ENCODE results near the gene NIBAN1.
"Not testable (repeated sequence)": the region's sequence is repeated elsewhere in the genome, so short reads cannot be mapped to it uniquely, and the experiment has no call there.

Gene NIBAN1

DNA sequence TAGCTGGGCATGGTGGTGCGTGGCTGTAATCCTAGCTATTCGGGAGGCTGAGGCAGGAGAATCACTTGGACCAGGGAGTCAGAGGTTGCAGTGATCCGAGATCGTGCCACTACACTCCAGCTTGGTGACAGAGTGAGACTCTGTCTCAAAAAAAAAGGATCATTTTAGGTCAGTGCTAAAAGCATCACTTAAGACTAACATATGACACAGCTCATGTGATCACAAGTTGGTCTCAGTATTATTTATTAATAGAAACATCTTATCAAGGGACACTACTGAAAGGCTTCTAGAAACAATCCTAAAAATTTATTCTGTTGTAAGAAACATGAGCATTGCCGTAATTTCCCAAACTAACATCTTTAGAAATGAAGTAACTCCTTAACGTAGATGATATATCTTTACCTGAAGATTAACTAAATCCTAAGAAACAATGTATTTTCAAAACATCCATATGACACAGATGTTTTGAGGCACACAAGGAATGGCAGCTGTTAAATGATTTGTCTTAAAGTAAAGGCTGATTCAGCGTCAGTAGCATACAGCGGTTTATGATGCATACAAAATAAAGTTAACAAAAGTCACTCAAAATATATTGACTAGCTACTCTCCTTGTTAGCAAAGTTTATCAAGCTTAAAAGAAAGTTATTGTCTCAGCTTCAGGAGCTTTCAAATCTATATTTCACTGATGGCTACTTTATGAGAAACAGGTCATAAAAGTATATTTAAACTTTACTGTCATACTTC, 2.6 kb downstream of the NIBAN1 start:
- no peak for DNase-seq

DNA sequence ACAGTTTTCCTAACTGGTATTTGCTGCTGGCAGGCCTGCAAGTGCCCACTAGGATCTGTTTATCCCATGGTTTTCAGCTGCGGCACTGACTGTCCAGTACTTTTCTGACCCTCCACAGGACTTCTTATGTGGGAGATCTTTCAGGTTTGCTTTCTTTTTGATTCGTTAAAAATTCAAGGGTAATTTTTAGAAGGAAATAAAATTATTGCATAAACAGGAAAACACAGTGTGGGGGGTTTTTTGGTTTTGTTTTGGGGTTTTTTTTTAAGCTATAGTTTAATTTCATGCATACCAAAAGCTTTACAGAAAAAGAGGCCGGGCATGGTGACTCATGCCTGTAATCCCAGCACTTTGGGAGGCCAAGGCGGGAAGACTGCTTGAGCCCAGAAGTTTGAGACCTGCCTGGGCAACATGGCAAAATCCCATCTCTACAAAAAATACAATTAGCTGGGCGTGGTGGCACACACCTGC, 3.6 kb downstream of the NIBAN1 start:
- DNase-seq, result no peak

DNA sequence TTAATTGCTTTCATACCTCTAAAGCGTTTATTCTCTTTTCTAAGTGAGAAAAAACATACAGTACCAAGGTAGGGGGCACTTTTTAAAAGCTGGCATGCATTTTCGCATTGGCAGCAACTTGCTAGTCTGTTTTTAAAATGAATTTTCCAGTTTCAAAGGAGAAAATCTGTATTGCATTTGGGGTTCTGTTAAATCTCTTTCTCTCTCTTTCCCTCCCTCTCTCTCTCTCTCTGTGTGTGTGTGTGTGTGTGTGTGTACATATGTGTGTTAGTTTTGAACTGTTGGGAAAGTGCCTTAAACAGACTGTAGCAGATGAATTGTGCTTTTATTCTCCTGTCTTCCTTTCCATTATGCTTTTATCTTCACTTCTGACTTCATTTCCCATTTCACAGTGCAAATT, 7.3 kb downstream of the NIBAN1 start:
- DNase-seq, result no peak

GRCh38 chr1:184965944-184966860, 8.1 kb downstream of the NIBAN1 start:
- no peak for DNase-seq

- no peak for DNase-seq
Measured at GRCh38 chr1:184965439-184965838, 8.9 kb downstream of the NIBAN1 start.

DNA sequence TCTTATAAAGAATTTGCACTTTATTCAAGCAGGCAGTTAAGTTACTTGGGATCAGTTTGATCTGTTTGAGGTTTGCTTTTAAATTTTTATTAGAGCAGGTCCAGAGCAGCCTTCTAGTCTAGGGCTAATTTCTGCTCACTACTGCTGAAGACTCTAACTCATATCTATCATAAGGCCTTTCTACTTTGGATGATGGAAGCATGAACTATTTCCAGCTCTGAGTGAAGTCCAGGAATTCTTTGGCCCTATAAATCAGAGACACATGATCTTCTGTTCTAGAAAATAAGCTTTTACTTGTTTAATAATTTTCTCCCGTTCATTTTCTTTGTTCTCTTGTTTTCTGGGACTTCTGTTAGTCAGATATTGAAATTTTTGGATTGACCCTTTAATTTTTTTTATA, 14.7 kb downstream of the NIBAN1 start:
- DNase-seq, result no peak

DNA sequence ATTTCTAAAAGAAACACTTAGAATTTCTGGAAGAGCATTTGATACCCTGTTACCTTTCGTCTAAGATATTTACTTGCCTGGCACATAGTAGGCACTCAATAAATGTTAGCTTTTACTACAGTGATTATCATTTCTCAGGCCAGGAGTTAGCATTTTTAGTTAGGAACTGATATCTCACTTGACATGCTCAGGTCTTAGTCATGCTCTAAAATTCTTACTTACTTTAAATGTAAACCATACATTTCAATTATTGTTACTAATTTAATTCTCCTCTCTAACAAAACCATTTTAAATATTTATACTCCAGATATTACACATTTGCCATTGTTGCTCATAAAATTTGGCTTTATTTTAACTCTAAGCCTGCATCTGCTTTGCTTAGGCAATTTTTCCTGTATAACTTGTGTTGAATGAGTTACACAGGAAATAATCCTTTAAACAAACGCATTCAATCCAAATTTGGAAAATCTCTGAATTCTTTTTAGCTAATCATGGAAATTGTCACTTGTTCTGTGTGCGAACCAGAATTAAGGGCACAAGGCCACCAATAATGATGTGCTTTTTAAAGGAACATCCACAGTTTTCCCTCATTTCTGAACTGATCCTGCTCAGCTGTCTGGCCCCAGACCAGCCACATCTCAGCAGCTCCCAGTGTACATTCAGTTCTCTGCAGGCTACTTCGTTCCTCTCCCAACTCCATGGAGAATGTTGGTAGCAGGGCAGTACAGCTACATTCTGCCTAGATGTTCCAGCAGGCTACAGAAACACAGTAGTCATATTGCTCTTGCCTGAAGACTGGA, 15.6 kb downstream of the NIBAN1 start:
- no peak for DNase-seq

GRCh38 chr1:184957901-184958300, 16.4 kb downstream of the NIBAN1 start:
- not testable (repeated sequence) for DNase-seq

DNA sequence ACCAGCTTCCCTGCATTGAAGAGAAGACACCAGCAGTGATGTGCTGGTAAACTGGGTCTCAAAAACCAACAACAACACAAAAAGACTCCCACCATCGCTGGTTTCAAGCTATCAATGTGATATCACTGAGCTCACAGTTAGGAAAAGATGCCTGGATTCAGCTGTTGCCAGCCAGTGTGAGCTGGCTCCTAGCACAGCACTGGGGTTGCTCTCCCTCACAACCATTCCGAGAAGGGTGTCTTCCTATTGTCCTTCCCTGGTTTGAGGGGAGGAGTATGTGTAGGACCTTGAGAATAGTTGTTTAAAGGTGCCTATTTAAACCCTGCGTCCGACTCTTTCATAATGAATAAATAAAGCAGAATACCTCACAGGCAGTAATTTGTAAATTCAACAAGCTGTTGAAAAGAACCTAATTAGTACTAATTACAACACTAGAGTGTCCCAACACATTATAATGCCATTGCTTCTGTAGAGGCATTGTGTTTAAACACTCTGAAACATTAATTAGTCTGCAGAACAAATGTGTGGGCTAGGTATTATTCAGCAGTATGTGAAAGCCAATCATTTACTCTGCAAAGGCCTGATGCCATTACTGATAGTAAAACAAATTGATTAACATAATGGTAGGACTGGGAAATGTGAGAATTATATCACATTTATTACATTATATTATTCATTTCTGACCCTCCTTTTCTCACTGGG, 17.2 kb downstream of the NIBAN1 start:
- DNase-seq, result no peak

DNA sequence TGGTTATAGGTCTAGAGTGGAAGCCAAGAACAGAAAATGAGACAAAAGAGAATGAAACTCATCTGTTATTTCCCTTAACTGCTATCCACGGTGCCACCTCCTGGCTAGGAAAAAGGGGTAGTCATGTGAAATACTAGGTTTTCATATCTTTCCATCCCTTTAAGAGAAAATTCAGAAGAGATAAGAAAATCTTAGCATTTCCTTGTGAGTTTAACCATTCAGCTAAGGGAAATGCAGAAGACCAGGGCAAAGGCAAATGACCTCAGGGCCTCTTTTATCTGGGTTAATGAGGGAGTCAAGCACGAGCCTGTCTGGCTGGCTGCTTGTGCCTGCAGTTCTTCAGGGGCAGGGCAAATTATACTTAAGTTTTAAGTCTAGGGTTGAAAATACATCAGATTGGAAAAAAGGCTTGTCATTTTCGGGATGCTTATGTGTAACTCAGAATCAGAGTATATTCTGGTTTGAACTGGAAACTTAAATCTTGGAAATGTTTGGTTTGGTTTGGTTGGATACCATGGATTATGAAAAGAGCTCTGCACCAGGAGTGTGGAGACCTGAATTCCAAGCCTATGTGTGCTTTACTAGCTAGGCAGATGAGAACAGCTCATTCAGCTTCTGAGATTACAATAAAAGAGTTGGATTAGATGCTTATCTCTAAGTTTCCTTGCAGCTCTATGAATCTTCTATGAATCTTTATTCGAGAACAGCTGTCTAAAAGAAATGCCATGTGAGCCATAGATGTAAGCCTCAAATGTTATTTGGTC, 19.9 kb downstream of the NIBAN1 start:
- DNase-seq, result no peak

DNA sequence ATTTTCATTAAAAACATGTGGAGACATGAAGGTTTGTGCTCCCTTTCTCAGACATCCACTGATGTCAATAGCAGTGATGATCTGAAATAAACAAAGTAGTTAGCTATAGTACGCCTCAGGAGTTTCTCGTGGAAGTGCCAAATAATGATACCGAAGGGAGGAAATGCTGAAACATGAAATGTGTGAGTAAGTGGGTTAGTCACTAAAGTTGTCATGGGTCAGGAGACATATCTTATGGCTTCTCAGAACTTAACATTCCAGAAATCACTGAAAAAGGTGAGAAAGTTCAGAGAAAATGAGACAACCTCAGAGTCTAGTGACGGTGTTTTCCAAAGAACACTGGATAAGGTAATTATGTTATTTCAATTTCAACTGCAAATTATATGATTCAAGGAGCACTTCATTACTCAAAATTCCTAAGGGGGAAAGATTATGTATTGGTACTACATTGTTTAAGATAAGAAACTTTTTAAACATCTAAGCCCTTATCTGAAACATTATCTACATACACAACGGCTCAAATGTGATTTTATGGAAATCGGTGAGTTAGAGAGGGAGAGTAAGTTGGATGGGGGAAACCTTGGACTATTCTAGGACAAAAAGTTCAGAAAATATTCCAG, 20.6 kb downstream of the NIBAN1 start:
- DNase-seq, result no peak

DNA sequence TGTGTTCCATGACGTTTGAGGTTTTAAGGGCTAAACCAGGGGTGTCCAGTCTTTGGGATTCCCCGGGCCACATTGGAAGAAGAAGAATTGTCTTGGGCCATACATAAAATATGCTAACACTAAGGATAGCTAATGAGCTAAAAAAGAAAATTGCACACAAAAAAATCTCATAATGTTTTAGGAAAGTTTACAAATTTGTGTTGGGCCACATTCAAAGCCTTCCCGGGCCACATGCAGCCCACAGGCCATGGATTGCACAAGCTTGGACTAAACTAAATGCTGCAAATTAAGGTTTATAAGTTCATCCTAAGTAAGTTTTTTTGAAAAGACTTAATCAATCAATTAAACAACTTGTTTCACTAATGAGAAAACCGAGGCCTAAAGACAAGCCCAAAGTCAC, 21.9 kb downstream of the NIBAN1 start:
- DNase-seq, result no peak

DNA sequence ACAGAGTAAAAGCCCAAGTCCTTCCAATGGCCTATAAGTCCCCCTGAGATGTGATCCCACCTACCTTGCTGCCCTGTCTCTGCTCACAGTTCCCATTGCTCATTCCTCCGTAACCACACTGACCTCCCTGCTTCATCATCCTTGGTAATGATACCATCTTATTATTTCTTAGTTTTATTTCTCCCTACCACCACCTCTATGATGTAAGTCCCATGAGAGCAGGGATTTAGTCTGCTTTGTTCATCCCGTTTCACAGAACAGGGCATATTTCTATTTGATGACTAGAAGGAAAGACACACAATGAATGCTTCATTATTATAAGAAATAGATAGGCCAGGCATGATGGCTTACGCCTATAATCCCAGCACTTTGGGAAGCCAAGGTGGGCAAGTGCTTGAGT, 22.5 kb downstream of the NIBAN1 start:
- DNase-seq, result no peak

DNA sequence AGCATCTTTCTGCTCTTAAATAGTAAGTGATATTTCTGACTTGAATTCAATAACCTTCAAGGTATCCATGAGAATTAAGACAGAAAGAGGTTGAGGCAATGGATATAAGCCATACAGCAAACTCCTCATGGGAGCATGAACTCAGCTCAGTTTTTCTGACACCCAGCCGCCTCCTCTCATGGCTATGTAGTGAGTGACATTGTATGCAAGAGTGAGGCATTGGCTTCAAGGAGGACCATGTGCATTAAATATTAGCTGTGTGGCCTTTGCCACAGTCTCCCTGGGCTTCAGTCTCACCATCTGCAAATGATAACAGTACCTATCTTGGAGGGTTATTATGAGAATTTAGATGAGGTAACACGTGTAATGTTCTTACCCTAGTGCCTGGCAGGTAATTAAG, 23.4 kb downstream of the NIBAN1 start:
- DNase-seq, result no peak

DNA sequence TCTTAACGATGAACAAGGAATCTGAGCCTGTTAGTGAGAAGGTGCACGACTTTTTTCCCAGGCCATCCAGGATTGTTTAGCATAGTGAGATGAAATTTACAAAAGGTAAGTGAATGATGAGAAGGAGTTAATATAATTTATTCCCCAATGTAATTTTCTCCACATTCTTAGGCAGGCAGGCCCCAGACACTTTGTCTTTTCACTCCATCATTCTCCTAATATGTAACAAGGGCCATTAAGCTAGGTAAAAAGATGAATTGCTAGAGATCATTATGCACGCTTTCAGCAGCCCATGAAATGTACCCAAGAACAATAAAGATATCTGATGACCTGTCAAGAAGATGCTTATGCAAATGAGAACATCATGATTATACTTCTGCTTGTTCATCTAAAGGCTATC, 24.1 kb downstream of the NIBAN1 start:
- DNase-seq, result no peak

DNA sequence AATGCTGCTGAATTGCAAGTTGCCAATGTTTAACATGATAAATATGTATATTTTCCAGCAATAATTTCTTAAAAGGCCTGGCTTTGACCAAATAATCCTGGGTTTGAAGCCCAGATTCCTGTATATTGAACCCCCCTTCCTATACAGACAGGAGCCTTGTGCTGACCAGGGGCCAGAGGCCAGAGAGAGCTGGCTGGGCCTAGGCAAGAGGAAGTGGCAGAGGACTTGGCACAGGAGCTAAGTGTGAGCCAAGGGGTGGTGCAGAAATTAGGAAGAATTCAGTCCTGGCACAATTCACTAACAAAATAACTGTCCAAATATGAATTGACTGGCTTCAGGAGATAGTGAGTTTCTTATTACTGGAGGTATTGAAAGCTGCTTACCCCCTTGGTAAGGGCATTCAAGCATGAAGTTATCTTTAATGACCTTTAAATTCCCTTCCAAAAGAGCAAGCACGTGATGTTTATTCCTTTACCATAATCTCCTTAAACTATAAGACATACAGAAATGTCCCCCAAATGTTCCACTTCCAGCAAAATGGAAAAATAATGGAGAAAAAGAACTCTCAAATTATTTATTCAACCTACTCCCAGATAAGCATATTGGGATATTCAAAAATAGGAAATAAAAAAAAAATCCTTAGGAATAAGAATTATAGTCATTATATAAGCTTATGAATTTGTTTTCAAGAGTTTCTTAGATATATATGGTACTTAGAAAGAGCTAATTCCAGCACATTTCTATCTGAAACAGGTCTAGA, 26.6 kb downstream of the NIBAN1 start:
- DNase-seq, result no peak

GRCh38 chr1:184945678-184946412, 28.5 kb downstream of the NIBAN1 start:
- DNase-seq, result no peak

GRCh38 chr1:184945029-184945428, 29.3 kb downstream of the NIBAN1 start:
- no peak for DNase-seq

DNA sequence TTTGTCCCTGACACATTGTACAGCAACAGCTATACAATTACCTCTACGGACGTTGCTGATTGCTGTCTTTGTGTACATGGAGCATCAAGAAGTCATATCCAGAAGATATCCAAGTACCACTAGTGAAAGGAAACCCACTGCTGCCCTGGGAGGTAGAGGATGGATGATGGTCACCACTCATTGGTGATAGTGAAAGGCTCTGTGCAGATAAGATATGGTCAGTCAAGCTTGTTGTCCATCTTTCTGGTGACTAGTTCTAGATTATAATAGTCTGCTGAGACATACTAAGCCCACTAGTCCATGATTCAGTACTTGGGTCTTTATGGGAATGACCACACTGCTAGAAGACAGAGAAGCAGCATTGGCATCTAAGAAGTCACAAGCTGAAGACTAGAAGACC, 30.3 kb downstream of the NIBAN1 start:
- DNase-seq, result no peak

GRCh38 chr1:184941735-184942134, 32.6 kb downstream of the NIBAN1 start:
- DNase-seq, result no peak

Measured in NCI-H2029 (cell line).